ENCODE results near the gene NOS1AP. TPM values are rescaled to one million over a fixed set of nuclear protein-coding genes. Genes with fewer than 3 reads are reported as not detected.

Gene NOS1AP
- total RNA-seq, 1 experiment from 2014 or later, result 14.7 TPM

GRCh38 chr1:162207862-162208261 is 138.4 kb downstream of the NOS1AP start:
- TF ChIP-seq RORB (CRISPR knock-in tag; IDR thresholded peaks at IDR 0.05) (no peak), RELA (CRISPR knock-in tag; IDR thresholded peaks at IDR 0.05; ENCODE audit: borderline replicate concordance) (no peak), ZNF396 (CRISPR knock-in tag; IDR thresholded peaks at IDR 0.05; ENCODE audit: borderline replicate concordance) (no peak)
- H3K4me3 Mint-ChIP-seq, result no peak overlapping the region
- no peak for DNase-seq (ENCODE audit: low spot score)
- POLR2A ChIA-PET, result no interaction called here
- H3K9me3 Mint-ChIP-seq, result peaks cover 4% of the 10 kb centered on the region; the same call in 1 of the 2 replicates
- H3K27ac Mint-ChIP-seq, result no peak overlapping the region
- H3K4me1 Mint-ChIP-seq, result peaks cover 55% of the 10 kb centered on the region
- CTCF ChIA-PET, result interaction anchor here (0.8 to 1.1 kb wide), 2 partner anchors 23 to 116 kb away, joined by 3 to 5 read pairs; no protein-coding TSS in a partner anchor
- H3K27me3 Mint-ChIP-seq (ENCODE audit: low read depth), result no peaks in the 10 kb centered on the region
- no peaks in the 10 kb centered on the region for H3K36me3 Mint-ChIP-seq
- no peak for ATAC-seq

- ChIA-PET POLR2A (no interaction called here), CTCF (no interaction called here)
- DNase-seq (ENCODE audit: low spot score), result no peak
- H3K4me1 Mint-ChIP-seq, result peaks cover 64% of the 10 kb centered on the region
- H3K4me3 Mint-ChIP-seq, result no peak overlapping the region
- H3K27ac Mint-ChIP-seq, result no peak overlapping the region
- TF ChIP-seq E2F5 (CRISPR knock-in tag; IDR thresholded peaks at IDR 0.05) (no peak), MXD4 (CRISPR knock-in tag; IDR thresholded peaks at IDR 0.05; ENCODE audit: borderline replicate concordance) (no peak), CREM (CRISPR knock-in tag; IDR thresholded peaks at IDR 0.05) (no peak), PRDM15 (CRISPR knock-in tag; IDR thresholded peaks at IDR 0.05) (no peak), HMGA2 (CRISPR knock-in tag; IDR thresholded peaks at IDR 0.05) (no peak), FOXJ3 (CRISPR knock-in tag; IDR thresholded peaks at IDR 0.05; ENCODE audit: borderline replicate concordance) (no peak), EMX1 (CRISPR knock-in tag; IDR thresholded peaks at IDR 0.05) (no peak), SMAD4 (CRISPR knock-in tag; IDR thresholded peaks at IDR 0.05) (no peak), ZNF121 (CRISPR knock-in tag; IDR thresholded peaks at IDR 0.05) (no peak), ZNF219 (CRISPR knock-in tag; IDR thresholded peaks at IDR 0.05; ENCODE audit: borderline replicate concordance) (no peak), AR (CRISPR knock-in tag; IDR thresholded peaks at IDR 0.05) (no peak)
- ATAC-seq, result no peak
- H3K27me3 Mint-ChIP-seq (ENCODE audit: low read depth), result no peaks in the 10 kb centered on the region
- no peaks in the 10 kb centered on the region for H3K36me3 Mint-ChIP-seq
- peaks cover 4% of the 10 kb centered on the region; the same call in 1 of the 2 replicates for H3K9me3 Mint-ChIP-seq
Observed at GRCh38 chr1:162210196-162210595, 140.7 kb downstream of the NOS1AP start.

GRCh38 chr1:162212713-162213112 is 143.2 kb downstream of the NOS1AP start:
- ATAC-seq, result no peak
- Mint-ChIP-seq H3K4me1 (peaks cover 62% of the 10 kb centered on the region), H3K27me3 (ENCODE audit: low read depth) (no peaks in the 10 kb centered on the region), H3K4me3 (no peak overlapping the region), H3K27ac (no peak overlapping the region), H3K36me3 (no peaks in the 10 kb centered on the region), H3K9me3 (peaks cover 4% of the 10 kb centered on the region; the same call in 1 of the 2 replicates)
- CTCF ChIA-PET, result interaction anchor here (0.8 to 4.1 kb wide), 5 partner anchors 34 to 157 kb away, joined by 3 to 15 read pairs (median 4); no protein-coding TSS in a partner anchor
- POLR2A ChIA-PET, result interaction anchor here (0.6 kb wide), 1 partner anchor 955 kb away, joined by 4 read pairs; no protein-coding TSS in a partner anchor
- no peak for DNase-seq (ENCODE audit: low spot score)
- TF ChIP-seq STAT6 (CRISPR knock-in tag; conservative IDR thresholded peaks at IDR 0.05; ENCODE audit: low read depth) (no peak), ZNF532 (CRISPR knock-in tag; IDR thresholded peaks at IDR 0.05; ENCODE audit: borderline replicate concordance) (no peak), FOXJ3 (CRISPR knock-in tag; IDR thresholded peaks at IDR 0.05; ENCODE audit: borderline replicate concordance) (no peak), ATF1 (CRISPR knock-in tag; IDR thresholded peaks at IDR 0.05) (no peak), ATF3 (CRISPR knock-in tag; conservative IDR thresholded peaks at IDR 0.05) (no peak)

All from WTC11 (cell line).